DND-41 (cell line): ENCODE results near the gene PEG3.

ENCODE experiments used
- ATAC-seq: fragments of 200-7000 bp; cut with Tn5 transposase; 3 replicates; pipeline ENCODE4 v1.9.1; 2021; ENCODE audit warnings: low read depth; ENCODE audit not compliant: insufficient read depth
- DNase-seq: peaks from one replicate; pipeline ENCODE4 v3.0.0-alpha.2; 2020
- H2AFZ ChIP-seq: 2 replicates; pipeline ENCODE4 v1.6.0; 2012; ENCODE audit warnings: low read depth, low read length
- H3K27ac ChIP-seq: 2 replicates; pipeline ENCODE4 v1.5.1; 2012; ENCODE audit warnings: low read length, inconsistent platforms
- H3K27me3 ChIP-seq: fragments of 200-600 bp; sonication (generic); 2 replicates; pipeline ENCODE4 v1.6.0; 2012; ENCODE audit warnings: low read length, mild to moderate bottlenecking, inconsistent platforms; ENCODE audit not compliant: insufficient read depth, poor library complexity
- H3K36me3 ChIP-seq: 2 replicates; pipeline ENCODE4 v1.5.1; 2012; ENCODE audit warnings: low read length, inconsistent platforms; ENCODE audit not compliant: insufficient read depth
- H3K4me1 ChIP-seq: 2 replicates; pipeline ENCODE4 v1.5.1; 2012; ENCODE audit warnings: mild to moderate bottlenecking, low read length; ENCODE audit not compliant: insufficient read depth
- H3K4me2 ChIP-seq: 2 replicates; pipeline ENCODE4 v1.6.0; 2012; ENCODE audit warnings: mild to moderate bottlenecking, moderate library complexity, low read length, inconsistent platforms; ENCODE audit not compliant: insufficient read depth
- H3K4me3 ChIP-seq, 2 experiments: fragments of 200-600 bp in 1 of 2; shearing (Covaris generic) in 1 of 2; 2 replicates each; pipeline ENCODE4 v1.5.1; 2012 to 2016; ENCODE audit warnings: inconsistent platforms in 2 of 2, low read length in 2 of 2, mild to moderate bottlenecking in 2 of 2, low read depth in 1 of 2, moderate library complexity in 1 of 2
- H3K79me2 ChIP-seq: 2 replicates; pipeline ENCODE4 v1.6.0; 2012; ENCODE audit warnings: low read length, inconsistent platforms; ENCODE audit not compliant: insufficient read depth
- H3K9ac ChIP-seq: 2 replicates; pipeline ENCODE4 v1.6.0; 2012; ENCODE audit warnings: low read depth, mild to moderate bottlenecking, inconsistent platforms, low read length, moderate library complexity
- H3K9me3 ChIP-seq: 2 replicates; pipeline ENCODE4 v1.5.1; 2012; ENCODE audit warnings: low read length, moderate library complexity, mild to moderate bottlenecking, inconsistent platforms; ENCODE audit not compliant: insufficient read depth, severe bottlenecking
- H4K20me1 ChIP-seq: 2 replicates; pipeline ENCODE4 v1.6.0; 2012; ENCODE audit warnings: low read length; ENCODE audit not compliant: insufficient read depth
- EZH2 ChIP-seq: IDR thresholded peaks from 3 replicates; pipeline ENCODE4 v1.6.1; 2012; ENCODE audit warnings: borderline replicate concordance, low read depth, mild to moderate bottlenecking, moderate library complexity, low read length, inconsistent platforms; ENCODE audit not compliant: severe bottlenecking
- TF ChIP-seq, protein P1 (sequence below): IDR thresholded peaks from 2 replicates; pipeline ENCODE4 v1.5.1; 2012; ENCODE audit warnings: borderline replicate concordance, low read length, moderate library complexity, mild to moderate bottlenecking; ENCODE audit not compliant: poor library complexity, severe bottlenecking; ENCODE audit errors: extremely low read depth

The PEG3 gene

GRCh38 chr19:56821209-56821608 lies 19.3 kb downstream of the PEG3 start:
- no peaks in the 10 kb centered on the region for H3K27me3 ChIP-seq
- ATAC-seq = no peak
- no peak overlapping the region for H3K4me2 ChIP-seq
- no peaks in the 10 kb centered on the region for H3K36me3 ChIP-seq
- H3K9ac ChIP-seq = no peak overlapping the region
- H2AFZ ChIP-seq = no peak overlapping the region
- H3K4me3 ChIP-seq = no peak overlapping the region
- no peaks in the 10 kb centered on the region for H3K4me1 ChIP-seq
- no peaks in the 10 kb centered on the region for H4K20me1 ChIP-seq
- no peak overlapping the region for H3K27ac ChIP-seq
- TF ChIP-seq, protein P1, sequence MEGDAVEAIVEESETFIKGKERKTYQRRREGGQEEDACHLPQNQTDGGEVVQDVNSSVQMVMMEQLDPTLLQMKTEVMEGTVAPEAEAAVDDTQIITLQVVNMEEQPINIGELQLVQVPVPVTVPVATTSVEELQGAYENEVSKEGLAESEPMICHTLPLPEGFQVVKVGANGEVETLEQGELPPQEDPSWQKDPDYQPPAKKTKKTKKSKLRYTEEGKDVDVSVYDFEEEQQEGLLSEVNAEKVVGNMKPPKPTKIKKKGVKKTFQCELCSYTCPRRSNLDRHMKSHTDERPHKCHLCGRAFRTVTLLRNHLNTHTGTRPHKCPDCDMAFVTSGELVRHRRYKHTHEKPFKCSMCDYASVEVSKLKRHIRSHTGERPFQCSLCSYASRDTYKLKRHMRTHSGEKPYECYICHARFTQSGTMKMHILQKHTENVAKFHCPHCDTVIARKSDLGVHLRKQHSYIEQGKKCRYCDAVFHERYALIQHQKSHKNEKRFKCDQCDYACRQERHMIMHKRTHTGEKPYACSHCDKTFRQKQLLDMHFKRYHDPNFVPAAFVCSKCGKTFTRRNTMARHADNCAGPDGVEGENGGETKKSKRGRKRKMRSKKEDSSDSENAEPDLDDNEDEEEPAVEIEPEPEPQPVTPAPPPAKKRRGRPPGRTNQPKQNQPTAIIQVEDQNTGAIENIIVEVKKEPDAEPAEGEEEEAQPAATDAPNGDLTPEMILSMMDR = no peak
- TF ChIP-seq EZH2 = no peak
- DNase-seq = no peak
- H3K79me2 ChIP-seq = no peaks in the 10 kb centered on the region
- H3K9me3 ChIP-seq = no peaks in the 10 kb centered on the region

DNA sequence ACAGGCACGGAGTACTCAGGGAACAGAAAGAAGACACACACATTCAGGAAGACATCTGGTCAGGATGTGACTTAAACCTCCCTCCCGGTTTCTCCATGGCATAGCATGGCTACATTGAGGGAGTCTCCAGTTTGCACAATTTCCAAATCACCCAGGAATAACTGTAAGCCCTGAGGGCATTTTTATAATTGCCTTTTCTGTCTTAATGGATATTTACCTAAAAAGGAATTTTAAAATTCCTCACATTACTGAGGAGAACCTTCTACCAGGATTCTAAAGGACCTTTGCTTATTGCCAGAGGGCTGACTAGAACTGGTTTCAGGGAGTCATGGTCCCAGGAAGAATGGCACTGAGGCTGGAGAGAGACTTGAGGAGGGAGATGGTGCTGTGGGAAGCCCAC lies 21.4 kb downstream of the PEG3 start:
- Histone ChIP-seq H2AFZ (no peak overlapping the region), H3K79me2 (no peaks in the 10 kb centered on the region), H3K9me3 (no peaks in the 10 kb centered on the region), H3K27ac (no peak overlapping the region), H3K36me3 (no peaks in the 10 kb centered on the region), H3K4me3 (no peak overlapping the region), H4K20me1 (no peaks in the 10 kb centered on the region), H3K4me1 (no peaks in the 10 kb centered on the region), H3K27me3 (no peaks in the 10 kb centered on the region), H3K4me2 (no peak overlapping the region), H3K9ac (no peak overlapping the region)
- ATAC-seq (no peak), DNase-seq (no peak)
- TF ChIP-seq EZH2 = no peak
- TF ChIP-seq, protein P1 = no peak

GRCh38 chr19:56814656-56815055 lies 25.9 kb downstream of the PEG3 start:
- H2AFZ ChIP-seq = no peak overlapping the region
- no peaks in the 10 kb centered on the region for H3K79me2 ChIP-seq
- no peaks in the 10 kb centered on the region for H3K27me3 ChIP-seq
- no peak for TF ChIP-seq EZH2
- TF ChIP-seq, protein P1 = no peak
- no peaks in the 10 kb centered on the region for H3K9me3 ChIP-seq
- no peak for DNase-seq
- H3K9ac ChIP-seq = no peak overlapping the region
- H3K27ac ChIP-seq = no peak overlapping the region
- no peaks in the 10 kb centered on the region for H4K20me1 ChIP-seq
- no peak for ATAC-seq
- H3K4me3 ChIP-seq = no peak overlapping the region
- H3K36me3 ChIP-seq = no peaks in the 10 kb centered on the region
- H3K4me2 ChIP-seq = no peak overlapping the region
- no peaks in the 10 kb centered on the region for H3K4me1 ChIP-seq

DNA sequence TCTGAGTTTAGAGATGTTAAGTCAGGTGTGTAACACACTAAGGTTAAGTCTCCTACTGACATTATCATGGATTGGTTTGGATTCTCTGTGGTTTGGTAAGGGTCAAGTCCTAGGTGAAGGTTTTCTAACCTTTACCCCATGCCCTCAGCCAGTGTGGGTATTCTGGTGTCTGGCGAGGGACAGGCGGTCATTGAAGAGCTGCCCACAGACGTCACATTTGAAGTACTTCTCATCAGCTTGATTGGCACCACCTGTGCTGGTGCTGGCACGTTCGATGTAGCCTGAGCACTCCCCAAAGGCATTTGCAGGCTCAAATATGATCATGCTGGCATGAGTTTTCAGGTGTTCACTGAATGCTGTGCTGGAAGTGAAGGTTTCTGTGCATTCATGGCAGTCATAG lies 27.0 kb downstream of the PEG3 start:
- no peak for DNase-seq
- no peak overlapping the region for H2AFZ ChIP-seq
- H3K4me1 ChIP-seq = no peaks in the 10 kb centered on the region
- no peak overlapping the region for H3K27ac ChIP-seq
- H3K9ac ChIP-seq = no peak overlapping the region
- ATAC-seq = no peak
- H3K27me3 ChIP-seq = no peaks in the 10 kb centered on the region
- H3K9me3 ChIP-seq = no peaks in the 10 kb centered on the region
- H3K4me3 ChIP-seq = no peak overlapping the region
- H3K36me3 ChIP-seq = no peaks in the 10 kb centered on the region
- H3K79me2 ChIP-seq = no peaks in the 10 kb centered on the region
- H4K20me1 ChIP-seq = no peaks in the 10 kb centered on the region
- no peak overlapping the region for H3K4me2 ChIP-seq
- no peak for TF ChIP-seq EZH2
